Measurements from ENCODE around the gene RNF208.

The RNF208 gene

GRCh38 chr9:137198051-137198901 lies 23.8 kb downstream of the RNF208 start:
- H3K4me1 ChIP-seq (ENCODE audit: control insufficient read depth in 1 of 2, insufficient read depth in 2 of 2, low read length in 2 of 2), result peaks cover 37 to 60% of the 10 kb centered on the region in 2 donors
- no peaks in the 10 kb centered on the region for H3K9me3 ChIP-seq (ENCODE audit: control insufficient read depth in 1 of 2, low read length in 2 of 2)
- H3K27me3 ChIP-seq (ENCODE audit: control insufficient read depth in 1 of 2, insufficient read depth in 2 of 2, low read length in 2 of 2), result no peaks in the 10 kb centered on the region
- H3K36me3 ChIP-seq (ENCODE audit: control insufficient read depth in 1 of 2, insufficient read depth in 2 of 2, low read length in 2 of 2), result no peaks in the 10 kb centered on the region
- H3K27ac ChIP-seq (ENCODE audit: low read depth, low read length), result peak overlapping the region; percentile 83
- H3K9ac ChIP-seq (ENCODE audit: low read depth in 1 of 2, low read length in 2 of 2), result peak overlapping the region; percentile 69 to 85
- peak overlapping the region; percentile 72 to 76 for H3K4me3 ChIP-seq (ENCODE audit: low read depth in 1 of 2, low read length in 2 of 2)

DNA sequence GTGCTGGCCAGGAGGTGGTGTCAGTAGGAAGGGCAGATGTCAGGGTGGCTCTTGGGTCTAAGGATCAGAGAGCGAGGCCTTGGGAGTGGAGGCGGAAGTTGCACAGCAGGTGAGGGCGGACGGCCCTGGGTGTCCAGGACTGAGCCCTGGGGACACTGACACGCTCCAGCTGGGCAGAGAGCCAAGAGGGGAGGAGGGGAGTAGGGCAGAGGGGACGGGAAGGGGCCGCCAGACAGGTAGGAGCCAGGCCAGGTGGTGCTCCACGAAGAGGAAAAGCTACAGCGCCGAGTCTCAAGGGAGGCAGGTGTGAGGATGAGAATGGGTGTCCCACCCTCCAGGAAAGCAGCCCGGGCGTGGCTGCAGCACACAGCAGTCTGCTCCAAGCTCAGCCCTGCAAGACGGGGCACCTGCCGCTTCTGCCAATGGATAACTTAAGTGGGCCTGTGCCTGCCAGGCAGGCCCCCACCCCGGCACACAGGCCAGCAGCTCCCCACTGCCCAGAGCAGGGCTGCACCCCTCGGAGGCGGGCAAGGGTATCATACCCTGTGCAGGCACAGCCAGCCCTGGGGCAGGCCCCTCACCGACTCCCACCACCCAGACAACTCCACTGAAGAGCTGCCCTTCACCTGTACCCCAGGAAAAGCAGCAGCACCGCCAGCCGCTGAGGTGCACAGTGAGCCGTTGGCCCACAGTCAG lies 26.4 kb downstream of the RNF208 start:
- Histone ChIP-seq H3K9ac (ENCODE audit: low read depth in 1 of 2, low read length in 2 of 2) (peak overlapping the region; percentile 35 to 66), H3K27ac (ENCODE audit: low read depth, low read length) (peak overlapping the region; percentile 36), H3K9me3 (ENCODE audit: control insufficient read depth in 1 of 2, low read length in 2 of 2) (no peaks in the 10 kb centered on the region), H3K36me3 (ENCODE audit: control insufficient read depth in 1 of 2, insufficient read depth in 2 of 2, low read length in 2 of 2) (peaks cover 13 to 23% of the 10 kb centered on the region in 2 donors), H3K27me3 (ENCODE audit: control insufficient read depth in 1 of 2, insufficient read depth in 2 of 2, low read length in 2 of 2) (no peaks in the 10 kb centered on the region), H3K4me1 (ENCODE audit: control insufficient read depth in 1 of 2, insufficient read depth in 2 of 2, low read length in 2 of 2) (peaks cover 27 to 51% of the 10 kb centered on the region in 2 donors), H3K4me3 (ENCODE audit: low read depth in 1 of 2, low read length in 2 of 2) (peak overlapping the region; percentile 44 to 62)

- Histone ChIP-seq H3K4me3 (ENCODE audit: low read depth in 1 of 2, low read length in 2 of 2) (peak overlapping the region; percentile 44 to 62), H3K9ac (ENCODE audit: low read depth in 1 of 2, low read length in 2 of 2) (peak overlapping the region; percentile 35 to 66), H3K9me3 (ENCODE audit: control insufficient read depth in 1 of 2, low read length in 2 of 2) (no peaks in the 10 kb centered on the region), H3K4me1 (ENCODE audit: control insufficient read depth in 1 of 2, insufficient read depth in 2 of 2, low read length in 2 of 2) (peaks cover 35 to 59% of the 10 kb centered on the region in 2 donors), H3K27ac (ENCODE audit: low read depth, low read length) (peak overlapping the region; percentile 36), H3K36me3 (ENCODE audit: control insufficient read depth in 1 of 2, insufficient read depth in 2 of 2, low read length in 2 of 2) (peaks cover 13 to 30% of the 10 kb centered on the region in 2 donors), H3K27me3 (ENCODE audit: control insufficient read depth in 1 of 2, insufficient read depth in 2 of 2, low read length in 2 of 2) (no peaks in the 10 kb centered on the region)
These were observed 27.1 kb downstream of the RNF208 start for GRCh38 chr9:137194909-137195308.

DNA sequence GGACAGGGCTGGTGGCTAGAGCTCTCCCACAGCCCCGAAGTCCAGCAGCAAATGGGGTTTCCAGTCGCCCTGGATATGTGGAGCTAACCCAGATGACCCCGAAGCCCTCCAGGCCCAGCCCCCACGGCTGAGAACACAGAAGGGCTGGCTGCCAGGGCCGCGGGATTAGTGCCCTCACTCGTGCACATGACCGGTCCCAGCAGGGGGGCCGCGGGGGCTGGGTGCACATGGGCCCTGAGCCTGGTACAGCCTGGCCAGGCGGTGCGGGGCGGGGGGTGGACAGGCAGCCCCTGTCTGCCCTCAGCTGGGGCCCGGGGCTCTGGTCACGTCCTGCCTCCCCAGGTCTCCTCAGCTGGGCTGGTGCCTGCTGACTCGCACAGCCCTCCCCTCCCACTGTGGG lies 27.7 kb downstream of the RNF208 start:
- peak overlapping the region; percentile 44 to 51 for H3K4me3 ChIP-seq (ENCODE audit: low read depth in 1 of 2, low read length in 2 of 2)
- H3K36me3 ChIP-seq (ENCODE audit: control insufficient read depth in 1 of 2, insufficient read depth in 2 of 2, low read length in 2 of 2), result peaks cover 13 to 30% of the 10 kb centered on the region in 2 donors
- peak overlapping the region; percentile 14 for H3K27ac ChIP-seq (ENCODE audit: low read depth, low read length)
- H3K9me3 ChIP-seq (ENCODE audit: control insufficient read depth in 1 of 2, low read length in 2 of 2), result no peaks in the 10 kb centered on the region
- H3K27me3 ChIP-seq (ENCODE audit: control insufficient read depth in 1 of 2, insufficient read depth in 2 of 2, low read length in 2 of 2), result no peaks in the 10 kb centered on the region
- H3K4me1 ChIP-seq (ENCODE audit: control insufficient read depth in 1 of 2, insufficient read depth in 2 of 2, low read length in 2 of 2), result peaks cover 40 to 62% of the 10 kb centered on the region in 2 donors
- peak overlapping the region in 1 of 2 donors; percentile 63 for H3K9ac ChIP-seq (ENCODE audit: low read depth in 1 of 2, low read length in 2 of 2)

DNA sequence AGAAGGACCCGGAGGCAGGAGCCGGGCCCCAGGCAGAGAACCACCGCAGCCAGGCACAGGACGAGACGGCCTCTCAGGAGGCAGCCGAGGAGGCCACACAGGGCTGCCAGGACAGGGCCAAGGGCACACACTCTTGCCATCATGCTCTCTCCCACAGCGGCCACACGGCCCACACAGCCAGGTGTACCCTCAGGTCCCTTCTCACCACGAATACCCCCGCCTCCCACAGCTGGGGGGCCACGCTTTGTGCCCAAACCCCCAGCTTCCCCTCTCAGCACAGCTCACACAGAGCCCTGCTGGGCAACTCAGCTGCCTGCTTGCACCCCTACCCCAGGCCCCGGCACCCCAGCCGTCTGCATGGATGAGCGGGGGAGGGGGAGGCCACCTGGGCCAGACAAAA lies 28.3 kb downstream of the RNF208 start:
- Histone ChIP-seq H3K36me3 (ENCODE audit: control insufficient read depth in 1 of 2, insufficient read depth in 2 of 2, low read length in 2 of 2) (peaks cover 13 to 30% of the 10 kb centered on the region in 2 donors), H3K27ac (ENCODE audit: low read depth, low read length) (no peak overlapping the region), H3K9ac (ENCODE audit: low read depth in 1 of 2, low read length in 2 of 2) (no peak overlapping the region), H3K4me1 (ENCODE audit: control insufficient read depth in 1 of 2, insufficient read depth in 2 of 2, low read length in 2 of 2) (peaks cover 42 to 60% of the 10 kb centered on the region in 2 donors), H3K4me3 (ENCODE audit: low read depth in 1 of 2, low read length in 2 of 2) (no peak overlapping the region), H3K9me3 (ENCODE audit: control insufficient read depth in 1 of 2, low read length in 2 of 2) (no peaks in the 10 kb centered on the region), H3K27me3 (ENCODE audit: control insufficient read depth in 1 of 2, insufficient read depth in 2 of 2, low read length in 2 of 2) (no peaks in the 10 kb centered on the region)

DNA sequence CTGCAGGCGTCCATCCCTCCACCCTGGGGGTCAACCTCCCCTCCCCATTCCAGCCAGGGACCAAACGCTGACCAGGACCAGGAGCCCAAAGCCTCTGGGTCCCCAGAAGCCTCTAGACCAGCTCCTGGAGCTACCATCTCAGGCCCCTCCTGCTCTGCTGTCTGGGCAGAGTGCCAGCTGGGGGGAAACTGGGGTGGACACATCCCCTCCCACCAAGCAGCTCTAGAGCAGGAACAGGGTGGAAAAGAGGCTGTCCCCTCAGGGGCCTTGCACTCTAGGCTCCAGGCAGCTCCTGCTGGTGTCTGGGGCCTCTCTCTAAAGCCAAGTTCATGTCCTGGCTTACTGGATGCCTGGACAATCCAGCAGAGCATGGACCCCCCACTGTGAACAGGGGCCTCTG lies 29.2 kb downstream of the RNF208 start:
- H3K4me3 ChIP-seq (ENCODE audit: low read depth in 1 of 2, low read length in 2 of 2), result no peak overlapping the region
- H3K9me3 ChIP-seq (ENCODE audit: control insufficient read depth in 1 of 2, low read length in 2 of 2), result no peaks in the 10 kb centered on the region
- no peak overlapping the region for H3K9ac ChIP-seq (ENCODE audit: low read depth in 1 of 2, low read length in 2 of 2)
- no peaks in the 10 kb centered on the region for H3K27me3 ChIP-seq (ENCODE audit: control insufficient read depth in 1 of 2, insufficient read depth in 2 of 2, low read length in 2 of 2)
- H3K27ac ChIP-seq (ENCODE audit: low read depth, low read length), result no peak overlapping the region
- peaks cover 36 to 56% of the 10 kb centered on the region in 2 donors for H3K4me1 ChIP-seq (ENCODE audit: control insufficient read depth in 1 of 2, insufficient read depth in 2 of 2, low read length in 2 of 2)
- peaks cover 13 to 30% of the 10 kb centered on the region in 2 donors for H3K36me3 ChIP-seq (ENCODE audit: control insufficient read depth in 1 of 2, insufficient read depth in 2 of 2, low read length in 2 of 2)

GRCh38 chr9:137192448-137192780 lies 29.6 kb downstream of the RNF208 start:
- Histone ChIP-seq H3K36me3 (ENCODE audit: control insufficient read depth in 1 of 2, insufficient read depth in 2 of 2, low read length in 2 of 2) (peaks cover 13 to 30% of the 10 kb centered on the region in 2 donors), H3K4me1 (ENCODE audit: control insufficient read depth in 1 of 2, insufficient read depth in 2 of 2, low read length in 2 of 2) (peaks cover 39 to 60% of the 10 kb centered on the region in 2 donors), H3K4me3 (ENCODE audit: low read depth in 1 of 2, low read length in 2 of 2) (no peak overlapping the region), H3K27ac (ENCODE audit: low read depth, low read length) (no peak overlapping the region), H3K27me3 (ENCODE audit: control insufficient read depth in 1 of 2, insufficient read depth in 2 of 2, low read length in 2 of 2) (no peaks in the 10 kb centered on the region), H3K9me3 (ENCODE audit: control insufficient read depth in 1 of 2, low read length in 2 of 2) (no peaks in the 10 kb centered on the region), H3K9ac (ENCODE audit: low read depth in 1 of 2, low read length in 2 of 2) (no peak overlapping the region)

DNA sequence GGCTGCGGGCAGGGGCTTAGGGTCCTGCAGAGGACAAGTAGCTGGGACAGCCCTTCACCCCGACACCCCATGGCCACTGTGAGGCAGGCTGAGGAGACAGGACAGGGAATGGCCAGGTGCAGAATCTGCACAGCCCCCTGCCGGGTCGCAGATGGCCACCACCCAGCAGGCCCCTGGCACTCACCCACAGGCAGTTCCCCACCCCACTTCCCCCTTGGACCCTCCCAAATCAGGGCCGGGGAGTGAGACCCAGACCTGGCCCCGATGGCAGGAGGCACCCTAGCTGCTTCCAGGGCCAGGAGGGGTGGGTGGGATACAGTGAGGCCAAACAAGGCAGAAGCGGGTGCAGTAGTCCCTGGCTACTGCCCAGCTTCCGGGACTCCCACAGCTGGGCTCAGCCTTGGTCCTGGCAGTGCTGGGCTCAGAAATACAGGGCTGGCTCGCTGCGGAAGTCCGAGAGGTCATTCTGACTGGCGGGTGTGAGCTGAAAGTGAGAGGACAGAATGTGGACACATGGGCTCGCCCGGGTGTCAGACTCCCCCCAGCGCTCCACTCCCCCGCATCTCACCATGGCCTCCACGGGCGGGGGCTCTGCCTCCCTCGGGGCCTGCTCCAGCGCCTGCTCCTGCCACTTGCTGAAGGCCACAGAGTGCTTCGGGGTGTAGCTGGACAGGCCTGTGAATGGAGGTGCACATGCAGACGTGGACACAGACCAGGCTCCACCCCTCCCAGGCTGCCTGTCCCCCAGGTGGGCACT lies 30.2 kb downstream of the RNF208 start:
- Histone ChIP-seq H3K9ac (ENCODE audit: low read depth in 1 of 2, low read length in 2 of 2) (no peak overlapping the region), H3K27ac (ENCODE audit: low read depth, low read length) (no peak overlapping the region), H3K4me3 (ENCODE audit: low read depth in 1 of 2, low read length in 2 of 2) (no peak overlapping the region), H3K36me3 (ENCODE audit: control insufficient read depth in 1 of 2, insufficient read depth in 2 of 2, low read length in 2 of 2) (peaks cover 14 to 35% of the 10 kb centered on the region in 2 donors), H3K4me1 (ENCODE audit: control insufficient read depth in 1 of 2, insufficient read depth in 2 of 2, low read length in 2 of 2) (peaks cover 44 to 65% of the 10 kb centered on the region in 2 donors), H3K9me3 (ENCODE audit: control insufficient read depth in 1 of 2, low read length in 2 of 2) (no peaks in the 10 kb centered on the region), H3K27me3 (ENCODE audit: control insufficient read depth in 1 of 2, insufficient read depth in 2 of 2, low read length in 2 of 2) (no peaks in the 10 kb centered on the region)

DNA sequence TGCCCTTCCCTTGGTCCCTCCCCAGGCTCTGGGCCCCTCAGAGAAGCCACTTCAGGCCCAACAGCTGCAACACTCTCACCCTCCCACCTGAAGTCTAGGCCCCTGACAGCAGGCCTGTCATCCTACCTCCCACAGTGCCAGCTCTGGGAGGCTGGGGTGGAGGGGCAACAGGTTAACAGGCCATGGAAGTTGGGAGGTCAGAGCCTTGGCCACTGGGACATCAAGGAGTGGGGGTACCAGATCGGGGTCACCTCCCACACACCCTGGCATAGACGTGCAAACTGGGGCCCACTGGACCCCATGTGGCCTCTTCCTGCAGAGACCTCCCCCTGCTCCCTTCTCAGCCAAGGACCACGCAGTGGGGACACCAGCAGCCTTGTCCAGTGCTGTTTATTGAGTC lies 30.8 kb downstream of the RNF208 start:
- Histone ChIP-seq H3K4me3 (ENCODE audit: low read depth in 1 of 2, low read length in 2 of 2) (no peak overlapping the region), H3K9me3 (ENCODE audit: control insufficient read depth in 1 of 2, low read length in 2 of 2) (no peaks in the 10 kb centered on the region), H3K27me3 (ENCODE audit: control insufficient read depth in 1 of 2, insufficient read depth in 2 of 2, low read length in 2 of 2) (no peaks in the 10 kb centered on the region), H3K36me3 (ENCODE audit: control insufficient read depth in 1 of 2, insufficient read depth in 2 of 2, low read length in 2 of 2) (peaks cover 18 to 41% of the 10 kb centered on the region in 2 donors), H3K4me1 (ENCODE audit: control insufficient read depth in 1 of 2, insufficient read depth in 2 of 2, low read length in 2 of 2) (peaks cover 51 to 65% of the 10 kb centered on the region in 2 donors), H3K27ac (ENCODE audit: low read depth, low read length) (no peak overlapping the region), H3K9ac (ENCODE audit: low read depth in 1 of 2, low read length in 2 of 2) (no peak overlapping the region)
